Measurements from ENCODE around the gene HARS1.
"Not testable (repeated sequence)": the region's sequence is repeated elsewhere in the genome, so short reads cannot be mapped to it uniquely, and the experiment has no call there.

The HARS1 gene

DNA sequence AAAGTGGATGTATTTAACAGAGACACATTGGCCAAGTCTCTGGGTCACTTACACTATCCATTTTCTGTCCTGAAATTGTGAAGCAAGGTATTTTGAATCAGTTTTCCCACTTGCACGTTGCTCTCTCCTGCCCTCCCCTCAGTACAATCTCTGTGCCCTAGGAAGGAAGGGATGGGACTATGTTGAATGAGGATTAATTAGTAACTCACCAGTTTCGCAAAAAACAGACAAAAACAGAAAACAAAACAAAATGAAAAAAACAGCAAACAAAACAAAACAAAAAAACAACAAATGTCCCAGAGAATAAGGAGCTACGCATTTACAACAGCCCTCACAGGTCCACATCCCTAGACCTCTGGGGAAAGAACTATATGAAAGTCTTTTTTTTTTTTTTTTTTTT, 57.1 kb downstream of the HARS1 start:
- no peak for DNase-seq (ENCODE audit: extremely low read depth in 1 of 2, low read depth in 1 of 2)

DNA sequence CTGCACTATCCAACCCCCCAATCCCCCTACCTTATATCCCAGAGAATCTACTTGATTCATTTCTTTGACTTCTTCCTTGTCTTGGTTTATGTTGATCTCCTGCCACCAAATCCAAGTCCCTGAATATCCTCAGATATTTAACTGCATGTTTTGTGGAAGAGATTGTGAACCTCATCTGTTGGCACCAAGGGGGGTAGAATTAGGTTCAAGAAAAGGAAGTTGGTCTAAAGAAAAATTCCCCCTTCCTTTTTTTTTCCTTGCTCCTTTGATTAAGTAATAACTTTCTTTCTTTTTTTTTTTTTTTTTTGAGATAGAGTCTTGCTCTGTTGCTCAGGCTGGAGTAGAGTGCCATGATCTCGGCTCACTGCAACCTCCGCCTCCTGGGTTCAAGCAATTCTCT, 57.7 kb downstream of the HARS1 start:
- DNase-seq (ENCODE audit: extremely low read depth in 1 of 2, low read depth in 1 of 2): no peak

DNA sequence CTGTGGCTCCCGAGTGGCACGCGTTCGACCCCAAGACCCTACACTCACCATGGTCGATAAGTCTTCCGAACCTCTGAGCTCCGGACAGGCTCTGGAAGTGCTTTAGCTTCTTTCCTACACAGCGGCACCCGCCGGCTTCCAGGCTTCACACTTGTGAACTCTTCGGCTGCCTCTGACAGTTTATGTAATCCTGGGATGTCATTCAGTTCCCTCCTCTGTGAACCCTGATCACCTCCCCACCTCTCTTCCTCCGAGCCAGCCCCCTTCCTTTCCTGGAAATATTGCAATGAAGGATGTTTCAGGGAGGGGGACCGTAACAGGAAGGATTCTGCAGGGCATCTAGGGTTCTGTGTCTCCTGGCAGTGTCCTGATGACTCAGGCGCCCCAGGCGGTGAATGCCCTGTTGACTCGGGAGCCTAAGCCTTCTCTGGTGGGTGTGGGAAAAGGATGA, 58.1 kb downstream of the HARS1 start, which contains the start of gene CD14:
Gene CD14 (minus strand): TSS at position 155 of the 451 bp plus-strand sequence. CDS start 104 bp downstream, at position 51.
- DNase-seq (ENCODE audit: extremely low read depth in 1 of 2, low read depth in 1 of 2): no peak

DNA sequence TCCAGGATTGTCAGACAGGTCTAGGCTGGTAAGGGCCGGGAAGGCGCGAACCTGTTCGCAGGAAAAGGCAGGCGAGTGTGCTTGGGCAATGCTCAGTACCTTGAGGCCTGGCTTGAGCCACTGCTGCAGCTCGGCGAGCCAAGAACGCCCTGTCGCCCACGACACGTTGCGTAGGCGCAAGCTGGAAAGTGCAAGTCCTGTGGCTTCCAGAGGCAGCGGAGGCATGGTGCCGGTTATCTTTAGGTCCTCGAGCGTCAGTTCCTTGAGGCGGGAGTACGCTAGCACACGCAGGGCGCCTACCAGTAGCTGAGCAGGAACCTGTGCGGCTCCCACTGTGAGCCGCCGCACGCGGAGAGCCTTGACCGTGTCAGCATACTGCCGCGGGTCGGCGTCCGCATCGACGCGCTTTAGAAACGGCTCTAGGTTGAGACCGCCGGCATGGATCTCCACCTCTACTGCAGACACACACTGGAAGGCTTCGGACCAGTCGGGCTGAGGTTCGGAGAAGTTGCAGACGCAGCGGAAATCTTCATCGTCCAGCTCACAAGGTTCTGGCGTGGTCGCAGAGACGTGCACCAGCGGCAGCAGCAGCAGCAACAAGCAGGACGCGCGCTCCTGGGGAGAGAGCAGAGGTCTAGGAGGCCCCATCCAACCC, 58.7 kb downstream of the HARS1 start:
- no peak for DNase-seq (ENCODE audit: extremely low read depth in 1 of 2, low read depth in 1 of 2)

DNA sequence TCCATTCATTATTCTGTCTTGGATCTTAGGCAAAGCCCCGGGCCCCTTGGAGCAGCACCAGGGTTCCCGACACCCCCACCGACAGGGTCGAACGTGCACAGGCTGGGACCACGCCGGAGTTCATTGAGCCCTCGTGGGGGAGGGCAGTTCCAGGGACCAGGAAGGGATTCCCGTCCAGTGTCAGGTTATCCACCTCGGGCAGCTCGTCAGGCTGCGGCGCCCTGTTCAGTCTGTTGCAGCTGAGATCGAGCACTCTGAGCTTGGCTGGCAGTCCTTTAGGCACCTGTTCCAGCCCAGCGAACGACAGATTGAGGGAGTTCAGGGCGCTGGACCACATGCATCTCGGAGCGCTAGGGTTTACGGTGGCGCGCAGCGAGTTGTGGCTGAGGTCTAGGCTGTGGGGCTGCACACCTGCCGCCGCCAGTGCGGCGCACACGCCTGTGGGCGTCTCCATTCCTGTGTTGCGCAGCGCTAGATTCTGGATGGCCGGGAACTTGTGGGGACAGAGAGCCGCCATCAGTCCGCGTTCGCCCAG, 59.3 kb downstream of the HARS1 start:
- no peak for DNase-seq (ENCODE audit: extremely low read depth in 1 of 2, low read depth in 1 of 2)

DNA sequence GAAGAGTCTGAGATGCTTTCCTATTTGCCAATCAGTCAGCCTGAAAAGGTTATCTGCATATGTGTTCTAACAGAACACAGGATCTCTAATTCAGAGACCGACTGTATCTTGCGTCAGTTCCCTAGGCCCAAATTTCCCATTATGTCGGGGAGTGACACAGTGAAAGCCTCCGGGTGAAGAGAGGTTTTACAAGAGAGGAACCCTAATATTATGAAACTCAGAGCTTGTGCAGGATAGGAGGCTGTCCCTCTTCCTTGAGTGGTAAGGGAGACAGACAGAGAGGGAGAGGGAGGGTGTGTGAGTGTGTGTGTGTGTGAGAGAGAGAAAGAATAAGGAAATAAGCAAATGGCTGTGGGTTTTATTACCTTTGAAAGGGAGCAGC, 60.1 kb downstream of the HARS1 start:
- DNase-seq (ENCODE audit: extremely low read depth in 1 of 2, low read depth in 1 of 2): no peak

DNA sequence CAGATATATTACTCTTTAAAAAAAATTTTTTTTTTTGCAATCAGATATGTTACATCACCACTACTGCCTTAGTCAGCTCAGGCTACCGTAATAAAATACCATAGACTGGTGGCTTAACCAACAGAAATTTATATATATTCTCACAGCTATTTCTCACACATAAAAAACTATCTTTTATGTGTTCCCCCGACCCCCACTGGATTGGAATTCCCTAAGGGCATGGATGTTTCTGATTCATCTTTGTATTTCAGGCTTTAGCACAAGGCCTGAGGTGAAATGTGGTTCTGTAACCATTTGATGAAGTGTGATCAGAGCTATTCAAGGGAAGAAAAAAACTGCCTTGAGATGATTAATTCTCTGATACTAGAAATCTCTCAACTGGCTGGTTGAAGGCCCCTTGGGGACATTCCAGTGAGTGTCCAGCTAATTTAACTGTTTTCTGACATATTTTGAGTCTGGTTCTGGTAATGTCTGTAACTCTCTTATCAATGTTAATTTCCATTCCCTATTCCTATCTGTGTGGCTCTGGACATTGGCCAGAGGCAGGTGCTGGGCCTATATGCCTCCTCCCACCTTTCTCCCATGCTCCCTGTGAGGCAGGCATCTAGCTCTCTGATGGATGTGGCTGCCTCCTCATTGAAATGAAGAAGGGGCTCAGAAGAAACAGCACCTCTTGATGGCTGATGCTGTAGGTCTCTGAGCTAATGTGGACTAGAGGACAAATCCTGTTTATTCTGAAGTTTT, 60.7 kb downstream of the HARS1 start:
- DNase-seq (ENCODE audit: extremely low read depth in 1 of 2, low read depth in 1 of 2): no peak

DNA sequence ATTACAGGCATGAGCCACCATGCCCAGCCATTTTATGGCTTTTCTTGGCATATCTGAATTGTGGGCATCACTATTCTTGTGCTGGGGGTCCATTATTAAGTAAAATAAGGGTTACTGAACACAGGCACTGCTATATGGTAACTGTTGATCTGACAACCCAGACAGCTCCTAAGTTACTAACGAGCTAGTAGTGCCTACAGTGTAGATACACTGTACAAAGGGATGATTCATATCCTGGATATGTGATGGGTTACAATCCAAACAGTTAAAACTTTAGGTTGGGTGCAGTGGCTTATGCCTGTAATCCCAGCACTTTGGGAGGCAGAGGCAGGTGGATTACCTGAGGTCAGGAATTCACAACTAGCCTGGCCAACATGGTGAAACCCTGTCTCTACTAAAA, 62.5 kb downstream of the HARS1 start:
- no peak for DNase-seq (ENCODE audit: extremely low read depth in 1 of 2, low read depth in 1 of 2)

DNA sequence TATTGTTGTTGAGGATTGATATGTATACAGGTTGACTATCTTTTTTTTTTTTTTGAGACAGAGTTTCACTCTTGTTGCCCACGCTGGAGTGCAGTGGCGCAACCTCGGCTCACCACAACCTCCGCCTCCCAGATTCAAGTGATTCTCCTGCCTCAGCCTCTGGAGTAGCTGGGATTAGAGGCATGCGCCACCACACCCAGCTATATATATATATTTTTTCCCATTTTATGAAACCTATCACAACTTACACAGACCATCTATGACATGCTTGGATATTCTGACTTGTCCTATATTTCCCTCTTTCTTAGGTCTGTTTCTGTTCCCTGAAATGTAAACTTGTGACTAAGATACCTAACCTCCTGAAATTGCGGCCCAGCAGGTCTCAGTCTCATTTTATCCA, 63.2 kb downstream of the HARS1 start:
- DNase-seq (ENCODE audit: extremely low read depth in 1 of 2, low read depth in 1 of 2): no peak

DNA sequence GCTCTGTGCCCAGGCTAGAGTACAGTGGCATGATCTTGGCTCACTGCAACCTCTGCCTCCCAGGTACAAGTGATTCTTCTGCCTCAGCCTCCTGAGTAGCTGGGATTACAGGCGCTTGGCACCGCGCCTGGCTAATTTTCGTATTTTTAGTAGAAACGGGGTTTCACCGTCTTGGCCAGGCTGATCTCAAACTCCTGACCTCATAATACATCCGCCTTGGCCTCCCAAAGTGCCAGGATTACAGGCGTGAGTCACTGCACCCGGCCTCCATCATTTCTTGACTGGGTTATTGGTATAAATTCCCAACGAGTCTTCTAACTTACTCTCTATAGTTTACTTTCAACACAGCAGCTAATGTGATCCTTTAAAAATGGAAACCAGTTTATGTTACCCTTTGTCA, 66.3 kb downstream of the HARS1 start:
- DNase-seq (ENCODE audit: extremely low read depth in 1 of 2, low read depth in 1 of 2): not testable (repeated sequence)

All from stimulated activated CD8-positive, alpha-beta memory T cell treated with anti-CD3 and anti-CD28 coated beads, Interleukin-7, amount 100 ng/mL, for 48 hours (primary cell).